Activated CD4-positive, alpha-beta memory T cell treated with anti-CD3 and anti-CD28 coated beads, Interleukin-2, amount 10 ng/mL, durations not matched to agents 7 days and 5 days (primary cell): ENCODE results near the gene JAZF1. TPM values are rescaled to one million over a fixed set of nuclear protein-coding genes. Genes with fewer than 3 reads are reported as not detected.
"Not testable (repeated sequence)": the region's sequence is repeated elsewhere in the genome, so short reads cannot be mapped to it uniquely, and the experiment has no call there.

Source experiments
- CTCF ChIA-PET: fragments of 350-600 bp; sonication (Branson Sonifier 250); formaldehyde crosslinking; loops from one replicate; lab custom pipeline; 2021; ENCODE audit warnings: antibody characterized with exemption, inconsistent platforms; lab: Charles Lee
- POLR2A ChIA-PET: fragments of 350-600 bp; sonication (Branson Sonifier 250); formaldehyde crosslinking; loops from one replicate; lab custom pipeline; 2021; ENCODE audit warnings: antibody characterized with exemption; lab: Charles Lee
- DNase-seq: peaks from one replicate; pipeline ENCODE4 v3.0.0-alpha.2; 2020
- H3K27ac Mint-ChIP-seq: one replicate; pipeline ENCODE4 v1.8.0; 2021; ENCODE audit warnings: mild to moderate bottlenecking, mixed read lengths
- H3K27me3 Mint-ChIP-seq: one replicate; pipeline ENCODE4 v1.8.0; 2021; ENCODE audit warnings: mixed read lengths
- H3K36me3 Mint-ChIP-seq: one replicate; pipeline ENCODE4 v1.8.0; 2021; ENCODE audit warnings: low read depth, mixed read lengths
- H3K4me1 Mint-ChIP-seq: one replicate; pipeline ENCODE4 v1.8.0; 2021; ENCODE audit warnings: mixed read lengths
- H3K4me3 Mint-ChIP-seq: one replicate; pipeline ENCODE4 v1.8.0; 2021; ENCODE audit warnings: mild to moderate bottlenecking, mixed read lengths
- H3K9me3 Mint-ChIP-seq: one replicate; pipeline ENCODE4 v1.8.0; 2021; ENCODE audit warnings: mixed read lengths
- total RNA-seq, 2 experiments: library from RNA; stranded (reverse); gene quantifications; one replicate each; pipeline ENCODE4 v1.2.3, GENCODE V29; 2021

The JAZF1 gene
- total RNA-seq, 2 experiments from 2014 or later: 7.2 to 7.3 TPM

GRCh38 chr7:27886710-27887109, 293.9 kb downstream of the JAZF1 start:
- DNase-seq, H3K27ac Mint-ChIP-seq, H3K36me3 Mint-ChIP-seq, H3K27me3 Mint-ChIP-seq, CTCF ChIA-PET, H3K4me3 Mint-ChIP-seq, H3K4me1 Mint-ChIP-seq, POLR2A ChIA-PET, H3K9me3 Mint-ChIP-seq: not testable (repeated sequence)

DNA sequence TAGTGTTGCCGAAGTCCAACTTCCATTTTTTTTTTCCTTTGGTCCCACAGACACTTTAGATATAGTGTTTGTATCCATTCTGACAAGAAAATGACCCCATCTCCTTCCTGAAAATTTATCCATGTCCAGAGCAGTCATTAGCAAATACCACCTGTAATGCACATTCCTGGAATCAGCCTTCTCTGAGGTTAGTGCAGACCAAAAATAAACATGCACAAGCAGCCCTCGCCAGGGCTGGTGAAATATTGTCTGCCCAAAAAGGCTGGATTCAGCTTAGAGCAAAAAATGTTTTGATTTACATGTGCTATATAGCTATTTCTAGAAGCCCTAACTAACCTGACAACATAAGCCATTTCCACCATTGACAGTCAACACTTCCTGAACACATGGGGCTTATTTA, 294.9 kb downstream of the JAZF1 start:
- Mint-ChIP-seq H3K27me3 (no peaks in the 10 kb centered on the region), H3K36me3 (no peaks in the 10 kb centered on the region), H3K9me3 (no peaks in the 10 kb centered on the region), H3K4me1 (peaks cover 5% of the 10 kb centered on the region), H3K27ac (no peak overlapping the region), H3K4me3 (no peak overlapping the region)
- CTCF ChIA-PET: no interaction called here
- POLR2A ChIA-PET: no interaction called here
- DNase-seq: no peak

GRCh38 chr7:27883696-27884095, 296.9 kb downstream of the JAZF1 start:
- no peaks in the 10 kb centered on the region for H3K4me1 Mint-ChIP-seq
- no peaks in the 10 kb centered on the region for H3K36me3 Mint-ChIP-seq
- ChIA-PET POLR2A (no interaction called here), CTCF (no interaction called here)
- no peak overlapping the region for H3K27ac Mint-ChIP-seq
- DNase-seq: no peak
- no peak overlapping the region for H3K4me3 Mint-ChIP-seq
- H3K9me3 Mint-ChIP-seq: no peaks in the 10 kb centered on the region
- no peaks in the 10 kb centered on the region for H3K27me3 Mint-ChIP-seq

DNA sequence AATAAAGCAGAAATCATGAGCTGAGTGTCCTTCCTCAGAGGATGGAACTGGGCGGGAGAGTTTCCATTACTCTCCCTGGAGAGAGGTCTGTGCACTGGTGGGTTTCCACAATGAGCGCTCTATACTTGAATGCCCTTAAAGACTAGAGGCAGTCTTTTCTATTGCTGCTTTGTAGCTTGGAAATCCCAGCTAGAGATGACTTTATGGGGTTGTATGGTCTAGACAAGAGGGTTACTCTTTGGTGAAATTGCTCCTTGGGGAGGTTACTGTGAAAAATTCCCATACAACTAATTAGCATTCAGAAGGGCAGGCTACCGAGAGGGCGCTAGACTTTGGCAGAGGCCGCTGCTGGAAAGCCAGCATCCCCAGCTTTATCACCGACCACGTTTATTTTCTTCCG, 303.8 kb downstream of the JAZF1 start:
- H3K4me3 Mint-ChIP-seq: no peak overlapping the region
- peaks cover 7% of the 10 kb centered on the region for H3K4me1 Mint-ChIP-seq
- DNase-seq: no peak
- POLR2A ChIA-PET: no interaction called here
- H3K27me3 Mint-ChIP-seq: no peaks in the 10 kb centered on the region
- no peaks in the 10 kb centered on the region for H3K36me3 Mint-ChIP-seq
- no peaks in the 10 kb centered on the region for H3K9me3 Mint-ChIP-seq
- no peak overlapping the region for H3K27ac Mint-ChIP-seq
- CTCF ChIA-PET: no interaction called here

- no peaks in the 10 kb centered on the region for H3K36me3 Mint-ChIP-seq
- no peak overlapping the region for H3K4me3 Mint-ChIP-seq
- no peak overlapping the region for H3K27ac Mint-ChIP-seq
Measured at GRCh38 chr7:27875832-27876231, 304.8 kb downstream of the JAZF1 start.

DNA sequence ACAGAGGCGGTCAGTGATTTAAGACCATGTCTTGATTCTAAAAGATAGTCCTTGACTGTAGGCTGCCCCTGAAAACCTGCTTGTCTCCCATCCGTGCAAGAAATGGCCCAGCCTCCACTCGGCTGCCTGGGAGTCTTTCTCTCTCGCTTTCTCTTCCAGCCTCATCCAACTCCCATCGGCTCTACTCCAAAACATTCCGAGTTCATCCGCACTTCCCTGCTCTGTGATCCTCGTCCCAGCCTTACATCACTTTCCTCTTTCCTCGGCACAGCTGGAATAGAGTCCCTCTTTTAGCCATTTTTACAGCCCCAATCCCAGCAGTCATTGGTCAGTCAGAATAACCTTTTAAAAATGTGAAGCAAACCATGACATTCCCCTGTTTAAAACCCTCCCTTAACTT, 305.5 kb downstream of the JAZF1 start:
- Mint-ChIP-seq H3K4me1 (peaks cover 7% of the 10 kb centered on the region), H3K9me3 (no peaks in the 10 kb centered on the region), H3K4me3 (no peak overlapping the region), H3K36me3 (no peaks in the 10 kb centered on the region), H3K27ac (no peak overlapping the region), H3K27me3 (no peaks in the 10 kb centered on the region)
- DNase-seq: no peak
- CTCF ChIA-PET: no interaction called here
- POLR2A ChIA-PET: no interaction called here

More at GRCh38 chr7:27875832-27876231, 304.8 kb downstream of the JAZF1 start:
- DNase-seq: no peak
- H3K9me3 Mint-ChIP-seq: no peaks in the 10 kb centered on the region
- peaks cover 7% of the 10 kb centered on the region for H3K4me1 Mint-ChIP-seq
- no peaks in the 10 kb centered on the region for H3K27me3 Mint-ChIP-seq
- ChIA-PET POLR2A (no interaction called here), CTCF (no interaction called here)

GRCh38 chr7:27873981-27874957, 306.3 kb downstream of the JAZF1 start:
- CTCF ChIA-PET: no interaction called here
- Mint-ChIP-seq H3K9me3 (no peaks in the 10 kb centered on the region), H3K27me3 (no peaks in the 10 kb centered on the region), H3K4me1 (peaks cover 7% of the 10 kb centered on the region), H3K4me3 (no peak overlapping the region), H3K27ac (no peak overlapping the region), H3K36me3 (no peaks in the 10 kb centered on the region)
- DNase-seq: no peak
- POLR2A ChIA-PET: no interaction called here

DNA sequence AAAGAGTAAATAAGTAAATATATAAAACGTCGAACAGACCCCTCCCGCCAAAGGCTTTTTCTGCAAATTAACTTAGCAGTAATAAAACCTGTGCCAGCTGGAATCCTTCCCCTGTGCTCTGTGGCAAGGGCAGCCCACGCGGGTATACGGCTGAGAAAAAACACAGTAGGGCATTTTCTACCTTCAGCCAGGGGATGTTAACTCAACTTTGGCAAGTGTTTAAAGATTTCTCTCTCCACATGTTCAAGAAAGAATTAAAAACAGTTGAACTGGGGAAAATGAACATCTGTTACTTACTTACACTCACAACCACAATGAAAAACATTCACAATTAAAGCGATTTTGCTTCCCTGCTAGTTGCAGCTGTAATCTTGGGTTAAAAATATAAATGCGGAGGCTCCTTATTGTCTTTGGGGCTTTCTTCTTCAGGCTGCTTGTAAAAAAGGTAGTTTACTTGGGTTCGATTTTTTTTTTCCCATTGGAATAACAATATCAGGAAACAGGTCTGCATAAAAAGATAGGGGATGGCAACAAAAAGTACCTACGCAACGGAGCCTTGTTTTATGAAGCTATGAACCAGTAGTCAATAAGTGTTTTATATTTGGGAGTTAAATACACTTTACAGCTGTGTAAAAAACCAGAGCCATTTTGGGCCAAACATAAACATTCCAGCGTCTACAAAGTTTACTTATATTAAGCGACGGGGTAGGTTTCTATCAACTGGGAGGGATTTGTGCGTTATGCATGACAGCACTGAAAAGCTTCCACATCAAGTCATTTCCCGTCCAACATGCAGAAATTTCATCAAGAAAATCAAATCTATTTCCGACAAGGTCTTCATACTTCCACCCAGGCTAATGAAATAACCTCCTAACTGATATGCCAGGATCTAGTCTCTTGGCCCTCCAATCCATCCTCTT, 308.0 kb downstream of the JAZF1 start:
- POLR2A ChIA-PET: interaction anchor here (0.7 to 1.0 kb wide), 2 partner anchors 9 to 16 kb away, joined by 3 read pairs; no protein-coding TSS in a partner anchor
- Mint-ChIP-seq H3K36me3 (no peaks in the 10 kb centered on the region), H3K4me1 (peaks cover 2% of the 10 kb centered on the region), H3K4me3 (no peak overlapping the region), H3K27me3 (no peaks in the 10 kb centered on the region), H3K9me3 (no peaks in the 10 kb centered on the region), H3K27ac (no peak overlapping the region)
- CTCF ChIA-PET: interaction anchor here (0.7 kb wide), 1 partner anchor 16 kb away, joined by 3 read pairs; no protein-coding TSS in a partner anchor
- DNase-seq: no peak

- Mint-ChIP-seq H3K27me3 (no peaks in the 10 kb centered on the region), H3K4me1 (peaks cover 3% of the 10 kb centered on the region), H3K27ac (no peak overlapping the region), H3K4me3 (no peak overlapping the region), H3K9me3 (no peaks in the 10 kb centered on the region), H3K36me3 (no peaks in the 10 kb centered on the region)
- ChIA-PET POLR2A (interaction anchor here (0.7 to 1.0 kb wide), 2 partner anchors 10 to 17 kb away, joined by 3 read pairs; no protein-coding TSS in a partner anchor), CTCF (no interaction called here)
- DNase-seq: no peak
Measured at GRCh38 chr7:27871866-27872265, 308.7 kb downstream of the JAZF1 start.

DNA sequence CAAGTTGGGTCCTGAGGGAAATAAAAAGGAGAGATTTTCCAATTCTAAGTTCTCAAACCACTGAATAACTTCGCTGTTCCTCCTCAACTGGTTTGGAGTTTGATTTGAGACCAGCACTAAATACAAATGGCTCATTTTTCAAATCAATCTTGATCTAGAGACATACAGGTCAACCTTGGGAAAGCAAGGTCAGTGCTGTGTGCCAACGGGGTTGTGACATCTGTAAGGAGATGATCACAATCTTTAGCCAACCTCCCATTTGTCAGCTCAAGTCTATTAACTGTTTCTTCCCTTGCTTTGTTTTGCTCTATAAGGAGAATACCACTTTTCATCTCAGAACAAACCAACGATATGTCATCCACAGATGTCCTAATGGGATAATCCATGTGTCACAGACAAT, 309.5 kb downstream of the JAZF1 start:
- H3K9me3 Mint-ChIP-seq: no peaks in the 10 kb centered on the region
- H3K4me1 Mint-ChIP-seq: peaks cover 8% of the 10 kb centered on the region
- no peak overlapping the region for H3K27ac Mint-ChIP-seq
- no peak for DNase-seq
- no peak overlapping the region for H3K4me3 Mint-ChIP-seq
- POLR2A ChIA-PET: no interaction called here
- no peaks in the 10 kb centered on the region for H3K36me3 Mint-ChIP-seq
- H3K27me3 Mint-ChIP-seq: no peaks in the 10 kb centered on the region
- CTCF ChIA-PET: no interaction called here

DNA sequence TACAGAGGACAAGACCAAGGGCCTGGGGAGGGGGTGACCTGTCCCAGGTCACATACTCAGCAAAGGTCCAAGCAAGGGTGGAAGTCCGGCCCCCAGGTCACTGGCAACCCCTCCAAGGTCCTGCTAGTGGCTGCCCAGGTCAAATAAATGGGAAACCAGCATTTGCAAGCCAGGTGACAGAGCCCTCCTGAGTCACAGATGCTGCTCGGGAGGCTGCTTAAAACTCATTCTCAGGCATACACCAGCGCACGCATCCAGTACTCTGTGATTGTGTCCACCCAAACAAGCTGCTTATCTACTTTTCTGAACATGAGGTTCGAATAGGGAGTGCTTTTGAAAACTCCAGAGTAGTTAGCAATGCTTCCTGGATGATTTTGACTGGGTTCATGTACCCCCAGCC, 310.0 kb downstream of the JAZF1 start:
- ChIA-PET POLR2A (no interaction called here), CTCF (no interaction called here)
- Mint-ChIP-seq H3K36me3 (no peaks in the 10 kb centered on the region), H3K27me3 (no peaks in the 10 kb centered on the region), H3K4me3 (no peak overlapping the region), H3K9me3 (no peaks in the 10 kb centered on the region), H3K27ac (no peak overlapping the region), H3K4me1 (peaks cover 10% of the 10 kb centered on the region)
- DNase-seq: no peak

DNA sequence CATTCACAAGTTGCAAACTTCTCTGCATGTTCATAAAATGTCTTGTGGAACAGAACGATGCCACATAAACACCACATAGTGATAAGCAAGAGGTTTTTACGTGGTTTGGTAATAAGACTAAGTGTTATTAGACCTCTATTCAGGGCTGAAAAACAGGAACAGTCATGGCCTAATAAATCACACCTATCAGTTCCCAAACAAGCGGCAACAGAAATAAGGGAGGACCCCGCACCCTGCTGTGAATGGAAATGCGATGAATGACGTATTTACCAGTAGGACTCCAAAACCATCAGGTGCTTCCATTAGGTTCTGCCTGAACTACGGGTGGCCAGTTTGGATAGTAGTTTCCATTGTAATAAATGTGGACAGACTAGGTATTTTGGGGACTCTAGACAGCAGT, 311.5 kb downstream of the JAZF1 start:
- Mint-ChIP-seq H3K36me3 (no peaks in the 10 kb centered on the region), H3K27me3 (no peaks in the 10 kb centered on the region), H3K27ac (no peak overlapping the region), H3K9me3 (no peaks in the 10 kb centered on the region), H3K4me3 (no peak overlapping the region), H3K4me1 (peaks cover 10% of the 10 kb centered on the region)
- no peak for DNase-seq
- POLR2A ChIA-PET: no interaction called here
- CTCF ChIA-PET: no interaction called here

- CTCF ChIA-PET: no interaction called here
- DNase-seq: no peak
- no peaks in the 10 kb centered on the region for H3K27me3 Mint-ChIP-seq
- no peak overlapping the region for H3K27ac Mint-ChIP-seq
- peaks cover 10% of the 10 kb centered on the region for H3K4me1 Mint-ChIP-seq
- no peaks in the 10 kb centered on the region for H3K9me3 Mint-ChIP-seq
- no peaks in the 10 kb centered on the region for H3K36me3 Mint-ChIP-seq
- POLR2A ChIA-PET: no interaction called here
- no peak overlapping the region for H3K4me3 Mint-ChIP-seq
Measured at GRCh38 chr7:27868131-27868550, 312.5 kb downstream of the JAZF1 start.
